K562 (cell line): Measurements from ENCODE around the gene ANAPC5. TPM values are rescaled to one million over a fixed set of nuclear protein-coding genes. Genes with fewer than 3 reads are reported as not detected.

Experiments
- KDM1A ChIP-seq, 2 experiments: fragments of 450-650 bp; IDR thresholded peaks; 2 replicates each; pipeline ENCODE4 v1.6.1; 2016; ENCODE audit warnings: mild to moderate bottlenecking in 2 of 2
- MCM2 ChIP-seq: fragments of 450-650 bp; IDR thresholded peaks from 2 replicates; pipeline ENCODE4 v1.6.1; 2017; ENCODE audit warnings: low read depth, mild to moderate bottlenecking
- PURB ChIP-seq: sonication (generic); formaldehyde crosslinking; IDR thresholded peaks from 2 replicates; pipeline ENCODE4 v1.9.0; 2021; ENCODE audit warnings: low read depth, mild to moderate bottlenecking, missing genetic modification reagents
- RCOR1 ChIP-seq, 2 experiments: IDR thresholded peaks; 2 replicates each; pipeline ENCODE4 v1.6.1; 2012; ENCODE audit warnings: low read depth in 2 of 2, low read length in 2 of 2, borderline replicate concordance in 1 of 2, improper control_type of control experiment in 1 of 2
- REST ChIP-seq, 2 experiments: fragments of 450-650 bp; formaldehyde crosslinking in 1 of 2; IDR thresholded peaks; 2 replicates each; pipeline versions ENCODE4 v1.4.0 to v1.6.1; 2014 to 2020; ENCODE audit warnings: mild to moderate bottlenecking in 2 of 2, borderline replicate concordance in 1 of 2, low read depth in 1 of 2
- SAFB2 ChIP-seq: fragments of 200-400 bp; formaldehyde crosslinking; IDR thresholded peaks from 2 replicates; pipeline ENCODE4 v1.6.1; 2018; ENCODE audit warnings: borderline replicate concordance, low read length, low read depth, moderate library complexity; ENCODE audit not compliant: severe bottlenecking
- TAF15 ChIP-seq: fragments of 200-400 bp; formaldehyde crosslinking; IDR thresholded peaks from 2 replicates; pipeline ENCODE4 v1.6.1; 2017; ENCODE audit warnings: mild to moderate bottlenecking, low read depth, low read length, moderate library complexity
- TGIF2 ChIP-seq: sonication (generic); formaldehyde crosslinking; IDR thresholded peaks from 2 replicates; pipeline ENCODE4 v1.8.1; 2022; ENCODE audit warnings: mild to moderate bottlenecking, missing genetic modification reagents, moderate library complexity
- ZBTB1 ChIP-seq: sonication (generic); formaldehyde crosslinking; IDR thresholded peaks from 2 replicates; pipeline ENCODE4 v1.8.1; 2023; ENCODE audit warnings: missing genetic modification reagents, low read depth, mild to moderate bottlenecking, borderline replicate concordance
- ZNF551 ChIP-seq: fragments of 250-450 bp; sonication (Bioruptor Pico); IDR thresholded peaks from 2 replicates; pipeline ENCODE4 v1.5.0; 2021; ENCODE audit warnings: mild to moderate bottlenecking, moderate library complexity
- ZNF639 ChIP-seq, 2 experiments: fragments of 200-800 bp in 1 of 2; sonication (Bioruptor generic) in 1 of 2; sonication (generic) in 1 of 2; formaldehyde crosslinking in 1 of 2; IDR thresholded peaks in 1 of 2; conservative IDR thresholded peaks in 1 of 2; 2 replicates each; pipeline versions ENCODE4 v1.5.0 to v1.6.1; 2016 to 2020; ENCODE audit warnings: missing compliant biosample characterization in 1 of 2, missing genetic modification characterization in 1 of 2, missing genetic modification reagents in 1 of 2
- polyA plus RNA-seq, 8 experiments: library from polyadenylated mRNA; depleted of rRNA in 4 of 8; stranded (reverse) in 5 of 8; unstranded in 3 of 8; fragments of >200 nt; fragmentation: Nextera tagmentation in 2 of 8; fragmentation: Illumina TruSeq in 1 of 8; extraction: Ambion mirVana in 2 of 8; extraction: Trizol in 1 of 8; gene quantifications; 2 replicates each; pipeline versions ENCODE4 v1.2.1 to v1.2.3, GENCODE V29; 2011 to 2014; ENCODE audit warnings: inconsistent platforms in 1 of 8, missing spikeins in 1 of 8
- total RNA-seq, 7 experiments: library from RNA; depleted of rRNA in 6 of 7; stranded (reverse); fragments of >200 nt in 6 of 7; fragmentation: Illumina TruSeq in 2 of 7; extraction: Trizol in 2 of 7; gene quantifications; 2 replicates each; pipeline versions ENCODE4 v1.2.1 to v1.2.3, GENCODE V29; 2011 to 2021; ENCODE audit warnings: low replicate concordance in 1 of 7
- TF ChIP-seq, protein P1 (sequence below), 2 experiments: IDR thresholded peaks; 2 replicates each; pipeline ENCODE4 v1.6.1; 2011; ENCODE audit warnings: borderline replicate concordance in 1 of 2, control low read depth in 1 of 2, low read depth in 1 of 2, low read length in 1 of 2, mild to moderate bottlenecking in 1 of 2, mixed read lengths in 1 of 2, moderate library complexity in 1 of 2; ENCODE audit not compliant: insufficient read depth in 1 of 2, insufficient read length in 1 of 2, poor library complexity in 1 of 2, severe bottlenecking in 1 of 2; ENCODE audit errors: extremely low read depth in 1 of 2
- TF ChIP-seq, protein P2 (sequence below): fragments of 250-450 bp; sonication (Bioruptor Pico); IDR thresholded peaks from 2 replicates; pipeline ENCODE4 v1.4.0; 2020; ENCODE audit warnings: mild to moderate bottlenecking, moderate library complexity, borderline replicate concordance

The ANAPC5 gene
- total and polyA plus RNA-seq, 9 of the 15 experiments (the other 6 are each of a cell fraction or from before 2014, with no cell fraction given) = 136 to 315 (median 197) TPM

GRCh38 chr12:121383601-121384021, 31.4 kb upstream of the ANAPC5 start (continued):
- TF ChIP-seq REST (IDR thresholded peaks at IDR 0.05; ENCODE audit: borderline replicate concordance) = no peak
- TF ChIP-seq REST (CRISPR knock-in tag; IDR thresholded peaks at IDR 0.05; ENCODE audit: low read depth) = no peak
- peak in 1 of 2 experiments; percentile 53; a peak in 2 of 4 replicates for TF ChIP-seq RCOR1 (IDR thresholded peaks at IDR 0.05; ENCODE audit: borderline replicate concordance in 1 of 2, low read depth in 2 of 2, low read length in 2 of 2)
- no peak for TF ChIP-seq TGIF2
- no peak for TF ChIP-seq SAFB2
- no peak for TF ChIP-seq ZNF639 (CRISPR knock-in tag; conservative IDR thresholded peaks at IDR 0.05 in 1 of 2, IDR thresholded peaks at IDR 0.05 in 1 of 2)
- TF ChIP-seq, protein P1, sequence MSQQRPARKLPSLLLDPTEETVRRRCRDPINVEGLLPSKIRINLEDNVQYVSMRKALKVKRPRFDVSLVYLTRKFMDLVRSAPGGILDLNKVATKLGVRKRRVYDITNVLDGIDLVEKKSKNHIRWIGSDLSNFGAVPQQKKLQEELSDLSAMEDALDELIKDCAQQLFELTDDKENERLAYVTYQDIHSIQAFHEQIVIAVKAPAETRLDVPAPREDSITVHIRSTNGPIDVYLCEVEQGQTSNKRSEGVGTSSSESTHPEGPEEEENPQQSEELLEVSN (IDR thresholded peaks at IDR 0.05; ENCODE audit: borderline replicate concordance in 1 of 2, extremely low read depth in 1 of 2, insufficient read depth in 1 of 2, insufficient read length in 1 of 2, low read depth in 1 of 2, low read length in 1 of 2, poor library complexity in 1 of 2, severe bottlenecking in 1 of 2) = no peak
- TF ChIP-seq TAF15 = no peak
- no peak for TF ChIP-seq PURB (CRISPR knock-in tag)
- TF ChIP-seq ZNF551 (CRISPR knock-in tag) = no peak
- peak; percentile 13 to 74; a peak in 2 of 4 replicates for TF ChIP-seq KDM1A (IDR thresholded peaks at IDR 0.05)
- TF ChIP-seq MCM2 = no peak
- TF ChIP-seq, protein P2, sequence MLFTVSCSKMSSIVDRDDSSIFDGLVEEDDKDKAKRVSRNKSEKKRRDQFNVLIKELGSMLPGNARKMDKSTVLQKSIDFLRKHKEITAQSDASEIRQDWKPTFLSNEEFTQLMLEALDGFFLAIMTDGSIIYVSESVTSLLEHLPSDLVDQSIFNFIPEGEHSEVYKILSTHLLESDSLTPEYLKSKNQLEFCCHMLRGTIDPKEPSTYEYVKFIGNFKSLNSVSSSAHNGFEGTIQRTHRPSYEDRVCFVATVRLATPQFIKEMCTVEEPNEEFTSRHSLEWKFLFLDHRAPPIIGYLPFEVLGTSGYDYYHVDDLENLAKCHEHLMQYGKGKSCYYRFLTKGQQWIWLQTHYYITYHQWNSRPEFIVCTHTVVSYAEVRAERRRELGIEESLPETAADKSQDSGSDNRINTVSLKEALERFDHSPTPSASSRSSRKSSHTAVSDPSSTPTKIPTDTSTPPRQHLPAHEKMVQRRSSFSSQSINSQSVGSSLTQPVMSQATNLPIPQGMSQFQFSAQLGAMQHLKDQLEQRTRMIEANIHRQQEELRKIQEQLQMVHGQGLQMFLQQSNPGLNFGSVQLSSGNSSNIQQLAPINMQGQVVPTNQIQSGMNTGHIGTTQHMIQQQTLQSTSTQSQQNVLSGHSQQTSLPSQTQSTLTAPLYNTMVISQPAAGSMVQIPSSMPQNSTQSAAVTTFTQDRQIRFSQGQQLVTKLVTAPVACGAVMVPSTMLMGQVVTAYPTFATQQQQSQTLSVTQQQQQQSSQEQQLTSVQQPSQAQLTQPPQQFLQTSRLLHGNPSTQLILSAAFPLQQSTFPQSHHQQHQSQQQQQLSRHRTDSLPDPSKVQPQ (CRISPR knock-in tag) = no peak
- TF ChIP-seq ZBTB1 (CRISPR knock-in tag) = no peak
